GM08714 (cell line): ENCODE measurements around the gene BHLHE40.

Source experiments
- H3K4me3 ChIP-seq: fragments of 200-500 bp; sonication (Bioruptor generic); 2 replicates; pipeline ENCODE4 v1.5.1; 2014; ENCODE audit warnings: mild to moderate bottlenecking, low read length, inconsistent platforms
- ZNF274 ChIP-seq: IDR thresholded peaks from 2 replicates; pipeline ENCODE4 v1.6.1; 2012; ENCODE audit warnings: mild to moderate bottlenecking, low read depth, low read length

The BHLHE40 gene

DNA sequence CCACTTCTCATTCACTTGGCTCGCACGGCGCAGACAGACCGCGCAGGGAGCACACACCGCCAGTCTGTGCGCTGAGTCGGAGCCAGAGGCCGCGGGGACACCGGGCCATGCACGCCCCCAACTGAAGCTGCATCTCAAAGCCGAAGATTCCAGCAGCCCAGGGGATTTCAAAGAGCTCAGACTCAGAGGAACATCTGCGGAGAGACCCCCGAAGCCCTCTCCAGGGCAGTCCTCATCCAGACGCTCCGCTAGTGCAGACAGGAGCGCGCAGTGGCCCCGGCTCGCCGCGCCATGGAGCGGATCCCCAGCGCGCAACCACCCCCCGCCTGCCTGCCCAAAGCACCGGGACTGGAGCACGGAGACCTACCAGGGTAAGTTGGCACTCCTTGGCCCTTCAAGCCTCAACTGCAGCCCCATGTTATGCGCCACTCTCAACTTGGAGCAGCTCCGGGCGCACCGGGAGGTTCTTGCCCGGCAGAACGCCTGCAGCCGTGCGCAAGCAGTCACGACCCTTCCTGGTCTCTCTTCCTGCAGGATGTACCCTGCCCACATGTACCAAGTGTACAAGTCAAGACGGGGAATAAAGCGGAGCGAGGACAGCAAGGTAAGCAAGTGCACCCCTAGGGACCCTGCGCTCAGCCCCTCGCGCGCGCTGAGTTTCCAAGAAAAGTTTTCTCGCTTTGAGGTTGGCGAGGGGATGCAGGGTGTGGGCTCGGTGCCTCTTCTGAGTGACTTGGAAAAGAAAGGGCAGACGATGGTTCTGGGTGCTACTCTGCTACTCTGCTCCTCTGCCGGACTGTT lies at the start of gene BHLHE40:
Gene BHLHE40, plus strand, starts transcription at position 10 of the 801 bp plus-strand sequence. Its CDS starts 282 bp downstream, at position 292.
- peak within 1 kb of the TSS; percentile 70 for H3K4me3 ChIP-seq
- TF ChIP-seq ZNF274, result no peak

GRCh38 chr3:4930501-4930900 lies 48.7 kb upstream of the BHLHE40 start:
- H3K4me3 ChIP-seq, result no peak overlapping the region
- no peak for TF ChIP-seq ZNF274

DNA sequence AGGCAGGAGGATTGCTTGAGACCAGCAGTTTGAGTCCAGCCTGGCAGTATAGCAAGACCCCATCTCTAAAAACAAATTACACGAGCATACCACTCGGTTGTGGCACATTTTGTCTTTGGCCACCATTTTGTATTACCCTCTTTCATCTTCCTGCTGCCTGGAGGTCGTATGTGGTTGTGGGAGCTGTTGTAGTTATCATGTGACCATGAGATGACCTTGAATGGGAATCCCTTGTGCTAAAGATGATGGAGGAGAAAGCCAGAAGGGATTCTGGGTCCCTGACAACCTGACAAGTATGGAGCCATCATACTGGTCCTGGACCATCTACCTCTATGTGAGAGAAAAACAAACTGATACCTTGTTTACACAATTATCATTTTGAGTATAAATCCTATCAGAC lies 45.2 kb upstream of the BHLHE40 start:
- TF ChIP-seq ZNF274, result no peak
- H3K4me3 ChIP-seq, result no peak overlapping the region

- H3K4me3 ChIP-seq, result no peak overlapping the region
- TF ChIP-seq ZNF274, result no peak
These were observed 43.9 kb upstream of the BHLHE40 start for GRCh38 chr3:4935347-4935746.

- TF ChIP-seq ZNF274, result no peak
- H3K4me3 ChIP-seq, result no peak overlapping the region
These were observed 42.1 kb upstream of the BHLHE40 start for GRCh38 chr3:4936982-4937614.

DNA sequence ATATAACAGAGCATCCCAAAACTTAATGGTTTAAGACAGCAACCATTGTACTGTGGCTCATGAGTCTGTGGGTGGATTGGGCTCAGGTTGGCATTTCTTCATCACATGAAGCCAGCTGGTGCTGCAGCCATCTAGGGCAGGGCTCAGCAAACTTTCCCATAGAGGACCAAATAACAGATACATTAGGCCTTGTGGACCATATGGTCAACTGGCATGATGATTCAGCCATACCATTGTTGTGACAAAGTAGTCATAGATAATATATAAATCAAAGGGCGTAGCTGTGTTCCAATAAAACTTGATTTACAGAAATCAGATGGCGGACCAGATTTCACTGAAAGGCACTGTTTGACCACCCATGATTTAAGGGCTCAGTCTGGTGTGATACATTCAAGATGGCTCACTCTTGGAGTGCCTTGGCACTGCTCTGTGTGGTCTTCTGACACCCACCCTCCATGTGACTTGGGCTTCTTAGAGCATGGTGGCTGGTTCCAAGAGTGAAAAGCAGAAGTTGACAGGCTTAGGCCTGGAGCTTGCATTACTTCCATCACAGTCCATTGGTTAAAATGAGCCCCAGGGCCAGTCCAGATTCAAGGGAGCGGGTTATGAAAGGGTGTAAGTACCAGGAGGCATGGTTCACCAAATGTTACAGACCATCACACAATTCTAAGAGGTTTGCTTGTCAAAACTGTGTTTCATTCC lies 40.8 kb upstream of the BHLHE40 start:
- TF ChIP-seq ZNF274, result no peak
- no peak overlapping the region for H3K4me3 ChIP-seq

- no peak for TF ChIP-seq ZNF274
- no peak overlapping the region for H3K4me3 ChIP-seq
These were observed 40.0 kb upstream of the BHLHE40 start for GRCh38 chr3:4939276-4939675.

DNA sequence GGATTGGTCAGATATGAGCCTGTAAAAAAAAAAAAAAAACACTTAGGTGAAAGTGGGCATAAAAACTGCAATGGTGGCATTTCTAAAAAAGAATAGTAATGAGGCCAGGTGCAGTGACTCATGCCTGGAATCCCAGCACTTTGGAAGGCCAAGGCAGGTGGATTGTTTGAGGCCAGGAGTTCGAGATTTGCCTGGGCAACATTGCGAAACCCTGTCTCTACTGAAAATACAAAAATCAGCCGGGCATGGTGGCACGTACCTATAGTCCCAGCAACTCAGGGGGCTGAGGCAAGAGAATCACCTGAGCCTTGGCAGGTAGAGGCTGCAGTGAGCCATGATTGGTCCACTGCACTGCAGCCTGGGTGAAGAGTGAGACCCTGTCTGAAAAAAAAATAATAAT lies 38.3 kb upstream of the BHLHE40 start:
- TF ChIP-seq ZNF274, result no peak
- H3K4me3 ChIP-seq, result no peak overlapping the region

GRCh38 chr3:4943549-4943948 lies 35.7 kb upstream of the BHLHE40 start:
- no peak overlapping the region for H3K4me3 ChIP-seq
- no peak for TF ChIP-seq ZNF274

- H3K4me3 ChIP-seq, result no peak overlapping the region
- TF ChIP-seq ZNF274, result no peak
These were observed 33.9 kb upstream of the BHLHE40 start for GRCh38 chr3:4945324-4945723.

GRCh38 chr3:4947028-4947427 lies 32.2 kb upstream of the BHLHE40 start:
- H3K4me3 ChIP-seq, result no peak overlapping the region
- TF ChIP-seq ZNF274, result no peak

DNA sequence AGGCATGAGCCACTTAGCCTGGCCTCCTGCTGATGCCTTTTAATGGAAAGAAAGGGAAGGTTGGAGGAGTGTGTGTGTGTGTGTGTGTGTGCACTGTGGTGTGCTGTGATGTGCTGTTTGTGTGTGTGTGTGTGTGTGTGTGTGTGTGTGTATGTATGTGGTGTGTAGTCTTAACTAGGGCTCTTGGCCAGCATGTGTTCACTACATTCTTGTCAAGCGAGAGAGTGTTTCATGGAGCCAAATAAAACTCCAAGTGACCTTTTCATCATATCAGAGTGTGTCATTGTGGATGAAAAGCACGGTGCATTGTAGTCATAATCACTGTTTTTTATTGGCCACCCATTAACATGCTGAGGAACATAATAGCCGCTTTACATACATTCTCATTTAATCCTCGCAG lies 30.8 kb upstream of the BHLHE40 start:
- no peak for TF ChIP-seq ZNF274
- no peak overlapping the region for H3K4me3 ChIP-seq

DNA sequence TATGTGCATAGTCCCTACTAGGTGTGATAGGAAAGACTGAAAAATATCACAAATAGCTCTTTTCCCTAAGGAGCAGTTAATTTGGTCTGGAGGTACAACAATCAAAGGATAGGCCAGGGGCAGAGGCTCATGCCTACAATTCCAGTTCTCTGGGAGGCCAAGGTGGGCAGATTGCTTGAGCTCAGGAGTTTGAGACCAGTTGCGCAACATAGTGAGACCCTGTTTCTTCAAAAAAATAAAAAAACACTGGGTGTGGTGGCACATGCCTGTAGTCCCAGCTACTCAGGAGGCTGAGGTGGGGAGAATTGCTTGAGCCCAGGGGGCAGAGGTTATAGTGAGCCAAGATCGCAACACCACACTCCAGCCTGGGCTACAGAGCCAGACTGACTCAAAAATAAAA lies 30.2 kb upstream of the BHLHE40 start:
- H3K4me3 ChIP-seq, result no peak overlapping the region
- no peak for TF ChIP-seq ZNF274

GRCh38 chr3:4949659-4950058 lies 29.6 kb upstream of the BHLHE40 start:
- TF ChIP-seq ZNF274, result no peak
- H3K4me3 ChIP-seq, result no peak overlapping the region

GRCh38 chr3:4950351-4950784 lies 28.9 kb upstream of the BHLHE40 start:
- TF ChIP-seq ZNF274, result no peak
- no peak overlapping the region for H3K4me3 ChIP-seq
